ENCODE data around the gene DENND2A.
A peak's percentile ranks its signal among the peaks of the same experiment; 100 is the strongest.
"Not testable (repeated sequence)": the region's sequence is repeated elsewhere in the genome, so short reads cannot be mapped to it uniquely, and the experiment has no call there.

The DENND2A gene

GRCh38 chr7:140646931-140647647 is 6.5 kb upstream of the DENND2A start:
- peak; percentile 33 for DNase-seq

GRCh38 chr7:140645166-140645900 is 4.7 kb upstream of the DENND2A start:
- DNase-seq, result no peak

- not testable (repeated sequence) for DNase-seq
Measured at GRCh38 chr7:140644761-140645160, 4.1 kb upstream of the DENND2A start.

- DNase-seq, result no peak
Measured at GRCh38 chr7:140643416-140643815, 2.8 kb upstream of the DENND2A start.

GRCh38 chr7:140641524-140642195 is 1.0 kb upstream of the DENND2A start:
- DNase-seq, result no peak

- DNase-seq, result peak; percentile 52
Measured at GRCh38 chr7:140640060-140640637, 464 bp downstream of the DENND2A start.

- DNase-seq, result peak; percentile 88
Measured at GRCh38 chr7:140639366-140640053, 1.1 kb downstream of the DENND2A start.

- peak; percentile 40 for DNase-seq
Measured at GRCh38 chr7:140638173-140638791, 2.3 kb downstream of the DENND2A start.

- DNase-seq, result no peak
Measured at GRCh38 chr7:140637400-140637799, 3.2 kb downstream of the DENND2A start.

- DNase-seq, result no peak
Measured at GRCh38 chr7:140635816-140636215, 4.8 kb downstream of the DENND2A start.

GRCh38 chr7:140635345-140635744 is 5.3 kb downstream of the DENND2A start:
- no peak for DNase-seq

- no peak for DNase-seq
Measured at GRCh38 chr7:140631602-140632001, 9.0 kb downstream of the DENND2A start.

- no peak for DNase-seq
Measured at GRCh38 chr7:140631021-140631420, 9.6 kb downstream of the DENND2A start.

- DNase-seq, result peak; percentile 98
Measured at GRCh38 chr7:140625908-140626868, 14.4 kb downstream of the DENND2A start.

GRCh38 chr7:140625192-140625558 is 15.4 kb downstream of the DENND2A start:
- not testable (repeated sequence) for DNase-seq

- DNase-seq, result no peak
Measured at GRCh38 chr7:140624392-140625191, 16.0 kb downstream of the DENND2A start.

- peak; percentile 39 for DNase-seq
Measured at GRCh38 chr7:140623980-140624379, 16.6 kb downstream of the DENND2A start.

- peak; percentile 47 for DNase-seq
Measured at GRCh38 chr7:140621401-140622021, 19.1 kb downstream of the DENND2A start.

GRCh38 chr7:140619915-140620510 is 20.6 kb downstream of the DENND2A start:
- not testable (repeated sequence) for DNase-seq

All from fibroblast of skin of abdomen (primary cell).